Endometrial microvascular endothelial cells (primary cell): Measurements from ENCODE around the gene DMP1. TPM values are rescaled to one million over a fixed set of nuclear protein-coding genes. Genes with fewer than 3 reads are reported as not detected.
"Not testable (repeated sequence)": the region's sequence is repeated elsewhere in the genome, so short reads cannot be mapped to it uniquely, and the experiment has no call there.

ENCODE experiments used
- in situ Hi-C: cut with HindIII; loops from 2 replicates; pipeline ENCODE4 v1.10.0; 2017; ENCODE audit warnings: low sequenced_read_pairs, low pct_unique_long_range_greater_than_20kb; ENCODE audit errors: inconsistent ontology term
- total RNA-seq: library from RNA; depleted of rRNA; stranded (reverse); fragments of >200 nt; gene quantifications from one replicate; pipeline ENCODE4 v1.2.3, GENCODE V29; 2015; ENCODE audit errors: inconsistent ontology term

DMP1 gene
- total RNA-seq, 1 donor from 2014 or later: not detected

DNA sequence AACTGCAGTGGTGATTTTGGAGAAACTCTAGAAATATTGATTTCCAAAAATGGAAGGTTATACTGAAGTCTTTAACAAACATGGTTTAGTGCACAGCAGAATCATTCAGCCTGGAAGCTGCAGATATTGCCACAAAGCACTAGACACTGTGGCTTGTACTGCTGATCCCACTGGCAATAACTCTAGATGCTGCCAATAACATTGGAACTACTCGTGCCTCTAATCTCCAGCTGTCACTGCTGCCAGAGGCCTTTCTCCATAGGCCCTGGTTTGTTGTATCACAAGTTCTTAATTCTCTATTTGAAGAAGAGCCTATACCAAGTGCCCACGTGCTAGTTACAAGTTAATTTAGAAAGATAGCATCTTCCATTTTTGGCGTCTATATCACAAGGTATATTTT, 19.3 kb downstream of the DMP1 start:
- in situ Hi-C loops: loop anchor here (25.0 kb wide), 1 partner anchor 168 kb away; the partner anchor contains the start of gene MEPE

DNA sequence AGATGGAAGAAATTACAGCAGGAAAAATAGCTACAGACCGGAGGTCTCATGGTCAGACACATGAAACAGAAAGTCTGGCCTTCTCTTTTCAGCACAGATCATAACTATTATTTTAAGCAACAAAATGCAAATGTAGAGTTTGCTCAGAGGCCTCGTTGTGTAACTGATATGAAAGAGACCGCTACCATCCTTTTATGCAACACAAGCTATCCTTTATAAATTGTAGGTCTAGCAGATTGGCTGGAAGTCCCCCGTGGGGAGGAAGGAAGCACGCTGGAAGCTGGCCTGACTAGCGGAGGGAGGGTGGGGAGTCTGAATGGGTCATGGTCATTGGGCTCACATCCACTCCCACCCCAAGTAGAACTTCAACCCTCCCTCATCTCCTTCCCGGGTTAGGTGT, 27.7 kb downstream of the DMP1 start:
- in situ Hi-C loops: no loop called here

DNA sequence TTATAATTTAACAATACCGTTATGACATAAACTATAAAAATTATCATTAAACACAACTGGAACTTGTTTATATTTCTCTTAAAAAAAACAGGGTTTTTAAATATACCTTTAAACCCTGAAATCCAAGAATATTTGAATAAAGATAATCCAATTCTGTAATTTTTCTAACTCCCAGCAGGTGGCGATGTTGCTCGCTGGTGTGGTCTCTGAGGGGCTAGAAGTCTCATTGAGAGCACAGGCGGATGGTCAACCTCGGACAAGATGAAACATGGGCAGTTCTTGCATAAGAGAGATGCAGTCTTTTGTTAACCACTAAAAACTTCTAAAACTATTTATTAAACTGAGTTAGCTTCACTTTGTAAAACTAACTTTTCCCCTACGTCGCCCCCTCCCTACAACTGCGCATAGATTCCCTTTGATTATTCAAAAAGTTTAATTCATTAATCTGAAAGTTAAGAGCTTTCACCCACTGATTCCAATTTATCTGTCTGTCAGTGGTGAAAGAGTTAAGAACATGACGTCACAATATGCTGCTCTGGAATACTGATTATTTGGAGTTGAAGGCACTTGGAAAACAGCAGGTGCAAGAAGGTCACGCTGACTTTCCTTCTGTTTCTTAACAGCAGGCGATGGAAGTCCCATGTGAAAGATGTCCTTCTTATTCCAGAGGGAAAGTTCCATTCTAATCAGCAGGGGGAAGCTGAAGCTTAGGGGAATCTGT, 29.5 kb downstream of the DMP1 start:
- in situ Hi-C loops: no loop called here

DNA sequence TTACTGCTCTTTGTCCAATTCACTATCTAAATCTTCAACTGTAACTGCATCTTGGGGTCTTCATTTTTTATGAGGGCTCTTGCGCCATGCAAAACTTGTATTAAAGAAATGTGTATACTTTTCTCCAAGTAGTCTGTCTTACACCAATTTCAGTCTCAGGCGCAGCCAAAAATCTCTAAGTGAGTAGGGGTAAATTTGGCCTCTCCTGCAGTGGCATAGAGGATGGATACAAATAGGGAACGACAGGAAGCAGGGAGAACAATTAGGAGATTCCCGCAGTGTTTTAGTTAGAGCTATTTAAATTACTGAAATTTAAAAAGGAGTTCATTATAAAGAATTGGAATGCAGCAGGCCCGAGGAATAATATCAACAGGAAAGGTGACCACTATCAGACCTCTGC, 30.2 kb downstream of the DMP1 start:
- in situ Hi-C loops: no loop called here

DNA sequence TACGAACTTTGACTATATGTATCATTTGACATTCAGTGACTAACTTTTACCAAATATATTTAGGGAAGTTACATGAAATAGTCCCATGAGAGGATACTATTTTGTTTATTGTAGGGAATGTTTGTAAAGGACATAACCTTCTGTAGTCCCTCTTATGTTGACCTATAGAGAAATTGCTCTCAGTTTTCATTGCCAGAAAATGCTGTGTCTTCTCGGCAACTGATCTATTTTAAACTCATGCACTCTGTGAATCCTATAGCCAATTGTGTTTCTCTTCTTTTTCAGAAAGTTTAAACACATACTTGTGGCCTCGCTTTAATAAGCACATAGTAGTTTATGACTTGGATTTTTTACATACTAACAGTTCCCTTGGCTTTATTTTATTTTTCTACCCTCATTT, 38.2 kb downstream of the DMP1 start:
- in situ Hi-C loops: no loop called here

DNA sequence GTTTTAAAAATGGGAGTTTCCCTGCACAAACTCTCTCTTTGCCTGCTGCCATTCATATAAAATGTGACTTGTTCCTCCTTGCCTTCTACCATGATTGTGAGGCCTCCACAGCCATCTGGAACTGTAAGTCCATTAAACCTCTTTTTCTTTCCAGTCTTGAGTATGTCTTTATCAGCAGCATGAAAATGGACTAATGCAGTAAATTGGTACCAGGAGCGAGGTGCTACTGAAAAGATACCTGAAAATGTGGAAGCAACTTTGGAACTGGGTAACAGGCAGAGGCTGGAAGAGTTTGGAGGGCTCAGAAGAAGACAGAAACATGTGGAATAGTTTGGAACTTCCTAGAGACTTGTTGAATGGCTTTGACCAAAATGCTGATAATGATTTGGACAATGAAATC, 40.9 kb downstream of the DMP1 start:
- in situ Hi-C loops: not testable (repeated sequence)

DNA sequence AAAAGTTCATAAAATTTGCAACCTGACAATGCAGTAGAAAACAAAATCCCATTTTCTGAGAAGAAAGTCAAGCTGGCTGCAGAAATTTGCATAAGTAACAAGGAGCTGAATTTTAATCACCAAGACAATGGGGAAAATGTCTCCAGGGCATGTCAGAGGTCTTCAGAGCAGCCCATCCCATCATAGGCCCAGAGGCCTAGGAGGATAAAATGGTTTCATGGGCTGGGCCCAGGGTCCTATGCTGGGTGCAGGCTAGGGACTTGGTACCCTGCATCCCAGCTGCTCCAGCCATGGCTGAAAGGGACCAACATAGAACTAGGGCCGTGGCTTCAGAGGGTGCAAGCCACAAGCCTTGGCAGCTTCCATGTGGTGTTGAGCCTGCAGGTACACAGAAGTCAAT, 42.0 kb downstream of the DMP1 start:
- in situ Hi-C loops: not testable (repeated sequence)

DNA sequence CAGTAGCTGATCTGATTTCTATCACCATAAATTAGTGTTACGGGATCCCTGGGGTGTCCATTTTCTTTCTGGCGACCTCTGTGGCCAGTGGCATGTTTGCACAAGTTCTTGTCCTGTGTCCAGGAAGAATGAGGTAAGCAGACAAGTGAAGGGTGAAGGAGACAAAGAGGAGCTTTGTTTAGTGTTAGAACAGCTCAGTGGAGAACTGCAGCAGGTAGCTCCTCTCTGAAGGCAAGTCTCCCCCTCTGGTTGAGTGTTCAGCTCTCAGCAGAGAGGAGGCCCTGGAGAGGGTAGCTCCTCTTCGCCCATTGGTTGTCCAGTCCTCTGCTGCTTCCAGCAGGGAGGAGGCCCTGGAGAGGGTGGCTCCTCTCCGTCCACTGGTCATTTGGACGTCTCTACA, 47.2 kb downstream of the DMP1 start:
- in situ Hi-C loops: no loop called here

DNA sequence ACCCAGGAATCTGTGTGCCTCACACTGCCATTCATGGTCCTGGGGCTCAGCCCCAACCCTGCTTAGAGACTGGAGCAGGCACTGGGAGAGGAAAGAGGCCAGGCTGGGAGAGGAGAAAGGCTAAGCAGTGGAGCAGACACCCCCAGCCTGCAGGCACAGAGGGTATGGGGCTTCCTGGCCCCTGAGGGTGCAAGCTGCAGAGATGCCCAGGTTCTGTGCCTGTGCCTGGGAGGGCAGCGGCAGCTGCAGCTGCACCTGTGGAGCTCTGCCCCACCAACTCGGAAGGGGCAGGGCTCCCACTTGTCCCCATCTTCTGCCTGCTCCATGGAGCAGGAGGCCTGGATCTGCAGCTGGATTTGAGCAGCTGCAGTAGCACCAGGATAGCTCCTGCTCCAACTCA, 47.9 kb downstream of the DMP1 start:
- in situ Hi-C loops: no loop called here

DNA sequence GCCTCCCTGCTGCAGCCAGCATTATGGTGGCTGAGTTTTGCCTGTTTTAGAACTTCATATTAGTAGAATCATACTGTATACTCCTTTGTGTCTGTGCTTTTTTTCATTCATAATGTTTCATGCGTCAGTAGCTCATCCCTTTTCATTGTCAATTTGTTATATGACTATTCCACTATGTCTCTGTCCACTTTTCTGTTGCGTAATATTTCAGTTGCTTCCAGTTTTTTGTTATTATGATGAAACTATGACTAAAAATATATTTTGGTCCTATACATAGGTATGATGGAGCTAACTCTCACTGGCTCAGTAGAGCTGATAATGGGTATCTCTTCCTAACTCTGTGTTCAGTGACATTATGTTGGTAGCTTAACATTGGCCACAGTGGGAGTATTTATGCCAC, 48.3 kb downstream of the DMP1 start:
- in situ Hi-C loops: no loop called here

DNA sequence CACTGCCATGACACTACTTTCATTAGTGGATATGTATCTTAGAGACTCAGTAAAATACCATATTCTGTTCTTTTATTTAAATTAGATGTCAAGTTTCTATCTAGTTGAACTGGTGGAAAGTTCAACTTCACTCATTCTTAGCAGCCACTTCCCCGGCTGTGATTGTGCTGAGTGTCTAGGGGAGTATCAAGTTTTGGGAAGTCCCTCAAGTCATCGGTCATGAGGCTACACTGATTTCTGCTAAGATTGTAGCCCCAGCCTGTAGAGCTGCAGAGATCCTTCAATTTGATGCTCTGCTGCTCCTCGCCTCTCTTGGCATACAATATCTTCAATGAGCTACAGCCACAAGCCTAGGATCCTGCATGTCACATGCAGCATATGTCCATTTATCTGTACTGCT, 53.9 kb downstream of the DMP1 start:
- in situ Hi-C loops: no loop called here

DNA sequence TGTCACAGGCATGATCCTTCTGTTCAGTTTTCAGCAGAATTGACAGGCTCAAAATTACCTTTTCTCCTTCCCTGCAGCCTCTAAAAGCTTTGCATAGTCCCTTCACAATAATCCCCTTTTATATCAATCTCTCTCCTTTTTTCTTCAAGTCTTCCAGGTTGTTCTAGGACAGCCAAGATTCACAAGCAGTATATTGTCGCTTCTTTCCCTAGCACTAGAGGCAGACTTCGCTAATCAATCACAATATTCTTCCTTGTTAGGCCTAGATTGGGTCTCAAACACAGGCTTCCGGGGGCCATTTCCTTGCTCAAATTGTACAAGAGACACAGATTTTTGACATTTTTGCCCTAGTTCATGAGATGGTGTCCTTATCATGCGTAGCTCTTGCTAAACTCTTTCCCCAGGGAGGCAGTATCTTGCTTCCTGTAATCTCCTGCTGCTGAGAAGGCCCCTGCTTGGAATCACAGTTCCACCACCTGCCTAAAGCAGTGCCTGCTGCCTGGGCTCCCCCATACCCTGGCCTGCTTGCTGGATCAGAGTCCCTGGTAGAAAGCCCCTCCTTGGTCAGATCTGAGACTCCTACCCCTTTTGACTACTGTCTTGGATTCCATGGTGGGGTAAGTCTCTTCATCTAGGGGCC, 57.3 kb downstream of the DMP1 start:
- in situ Hi-C loops: no loop called here

Other genes starting within 250 kb of the DMP1 start
- gene NUDT9, start 227.7 kb upstream of the DMP1 start, total RNA-seq: 14.5 TPM
- gene SPARCL1, start 120.9 kb upstream of the DMP1 start, total RNA-seq: 4.4 TPM
- not detected for gene DSPP, start 41.8 kb upstream of the DMP1 start, total RNA-seq
- not detected for gene IBSP, start 149.3 kb downstream of the DMP1 start, total RNA-seq
- gene MEPE, start 182.7 kb downstream of the DMP1 start, total RNA-seq: not detected